Measurements from ENCODE around the gene CHCHD6. TPM values are rescaled to one million over a fixed set of nuclear protein-coding genes. Genes with fewer than 3 reads are reported as not detected.

Gene CHCHD6
- total RNA-seq, 4 donors from 2014 or later = 2.0 to 11.5 (median 10.0) TPM

DNA sequence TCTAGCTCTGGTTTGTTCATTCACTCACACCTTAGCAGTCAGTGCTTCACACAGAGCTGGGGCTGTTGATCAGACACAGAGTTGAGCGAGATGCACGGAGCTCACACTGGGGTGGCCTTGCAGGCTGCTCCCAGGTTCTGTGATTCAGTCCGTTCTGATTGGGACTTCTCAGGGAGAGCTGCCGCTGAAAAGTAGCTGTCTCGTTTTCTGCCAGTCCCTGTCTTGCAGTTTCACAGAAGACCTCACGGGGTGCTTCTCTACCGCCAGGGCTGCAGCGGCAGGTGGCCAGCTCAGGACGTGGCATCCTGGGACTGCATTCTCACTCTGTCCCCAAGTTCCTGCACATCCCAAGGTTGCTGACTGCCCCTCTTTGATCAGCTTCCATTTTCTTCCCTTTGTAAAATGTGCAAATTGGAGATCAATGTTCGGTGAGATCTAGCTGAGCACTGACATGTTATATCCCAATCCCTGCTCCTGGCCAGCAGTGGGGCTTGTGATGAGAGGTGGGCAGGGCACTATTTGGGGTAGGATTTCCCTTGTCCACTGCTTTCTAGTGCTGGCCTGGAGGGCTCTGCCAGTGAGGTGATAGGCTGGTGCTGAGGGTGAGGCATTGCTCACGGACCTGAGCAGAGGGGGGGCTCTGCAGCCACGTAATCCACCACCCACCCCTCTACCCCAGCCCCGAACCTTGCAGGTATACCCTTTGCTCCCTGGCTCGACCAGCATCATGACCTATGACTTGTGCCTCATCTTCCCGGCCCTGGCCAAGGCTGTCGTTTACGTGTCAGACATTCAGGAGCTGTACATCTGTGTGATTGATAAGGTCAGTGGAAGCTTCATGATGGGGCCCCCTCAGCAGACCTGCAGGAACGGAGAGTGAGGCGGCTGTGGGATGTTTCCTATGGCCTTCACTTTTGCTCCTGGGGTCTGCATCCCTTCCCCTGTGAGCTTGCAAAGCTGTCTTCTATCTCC lies 43.8 kb upstream of the CHCHD6 start:
- TF ChIP-seq, protein P1, sequence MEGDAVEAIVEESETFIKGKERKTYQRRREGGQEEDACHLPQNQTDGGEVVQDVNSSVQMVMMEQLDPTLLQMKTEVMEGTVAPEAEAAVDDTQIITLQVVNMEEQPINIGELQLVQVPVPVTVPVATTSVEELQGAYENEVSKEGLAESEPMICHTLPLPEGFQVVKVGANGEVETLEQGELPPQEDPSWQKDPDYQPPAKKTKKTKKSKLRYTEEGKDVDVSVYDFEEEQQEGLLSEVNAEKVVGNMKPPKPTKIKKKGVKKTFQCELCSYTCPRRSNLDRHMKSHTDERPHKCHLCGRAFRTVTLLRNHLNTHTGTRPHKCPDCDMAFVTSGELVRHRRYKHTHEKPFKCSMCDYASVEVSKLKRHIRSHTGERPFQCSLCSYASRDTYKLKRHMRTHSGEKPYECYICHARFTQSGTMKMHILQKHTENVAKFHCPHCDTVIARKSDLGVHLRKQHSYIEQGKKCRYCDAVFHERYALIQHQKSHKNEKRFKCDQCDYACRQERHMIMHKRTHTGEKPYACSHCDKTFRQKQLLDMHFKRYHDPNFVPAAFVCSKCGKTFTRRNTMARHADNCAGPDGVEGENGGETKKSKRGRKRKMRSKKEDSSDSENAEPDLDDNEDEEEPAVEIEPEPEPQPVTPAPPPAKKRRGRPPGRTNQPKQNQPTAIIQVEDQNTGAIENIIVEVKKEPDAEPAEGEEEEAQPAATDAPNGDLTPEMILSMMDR (IDR thresholded peaks at IDR 0.05; ENCODE audit: low read depth) = no peak

GRCh38 chr3:126661532-126662364 lies 42.3 kb upstream of the CHCHD6 start:
- TF ChIP-seq, protein P1 (IDR thresholded peaks at IDR 0.05; ENCODE audit: low read depth) = no peak

GRCh38 chr3:126663257-126663656 lies 40.8 kb upstream of the CHCHD6 start:
- TF ChIP-seq, protein P1 (IDR thresholded peaks at IDR 0.05; ENCODE audit: low read depth) = no peak

GRCh38 chr3:126663750-126664149 lies 40.3 kb upstream of the CHCHD6 start:
- TF ChIP-seq, protein P1 (IDR thresholded peaks at IDR 0.05; ENCODE audit: low read depth) = no peak

DNA sequence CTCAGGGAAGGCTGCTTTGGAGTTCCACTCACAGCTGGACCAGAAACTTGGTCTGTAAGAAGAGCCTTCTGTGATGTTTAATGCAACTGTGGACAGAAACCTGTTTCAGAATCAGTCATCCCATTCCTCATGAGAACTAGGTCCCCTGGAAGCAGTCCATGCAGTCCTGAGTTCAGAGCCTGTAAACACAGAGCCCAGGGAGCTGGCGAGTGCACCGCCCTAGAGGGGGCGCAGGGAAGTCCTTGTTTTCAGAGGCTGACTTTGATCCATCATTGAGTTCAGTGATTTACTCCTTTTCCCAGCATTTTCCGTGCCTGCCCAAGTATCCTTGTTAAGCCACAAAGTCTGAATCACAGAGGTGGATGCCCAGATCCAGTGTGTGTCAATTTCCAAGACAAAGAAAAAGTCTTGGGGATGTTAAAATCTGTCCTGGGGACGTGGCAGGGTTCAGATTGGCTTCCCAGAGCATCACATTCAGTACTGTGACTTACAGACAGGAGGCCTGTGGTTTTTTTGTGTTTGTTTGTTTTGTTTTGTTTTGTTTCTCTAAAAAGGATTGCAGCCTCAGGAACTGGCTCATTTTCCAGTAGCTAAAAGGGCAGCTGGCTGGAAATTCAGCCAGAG lies 39.3 kb upstream of the CHCHD6 start:
- TF ChIP-seq, protein P1 (IDR thresholded peaks at IDR 0.05; ENCODE audit: low read depth) = no peak

DNA sequence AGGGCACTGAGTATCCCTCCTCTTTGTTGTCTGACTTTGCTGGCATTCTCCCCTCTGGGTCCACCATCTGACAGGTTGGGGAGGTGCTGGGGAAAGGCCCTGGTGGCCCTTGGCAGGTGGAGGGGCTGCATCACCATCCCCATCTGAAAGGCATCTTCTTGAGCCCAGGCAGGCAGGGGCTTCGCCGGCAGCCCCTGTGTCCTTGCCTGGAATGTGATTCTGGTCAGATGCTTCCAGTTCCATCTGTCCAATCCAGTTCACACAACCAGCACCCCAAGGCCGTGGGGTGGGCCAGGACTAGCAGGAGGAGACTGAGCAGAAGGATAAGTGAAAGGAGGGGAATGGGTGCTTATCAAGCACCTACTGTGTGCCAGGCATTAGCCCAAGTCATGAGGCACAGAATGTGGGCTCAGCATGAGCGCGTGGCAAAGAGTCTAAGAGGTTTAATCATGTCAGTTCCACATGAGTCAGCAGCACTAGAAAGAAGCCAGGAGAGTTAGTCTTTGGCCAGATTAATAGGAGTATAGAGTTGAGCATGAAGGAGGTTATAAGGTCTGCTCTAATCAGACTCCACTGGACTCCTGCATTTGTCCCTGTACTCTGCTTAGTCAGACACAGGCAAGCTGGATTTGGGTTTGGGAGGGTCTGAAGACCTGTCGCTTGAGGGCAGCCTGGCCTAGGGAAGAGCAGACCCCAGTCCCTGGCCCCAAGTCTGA lies 38.7 kb upstream of the CHCHD6 start:
- TF ChIP-seq, protein P1 (IDR thresholded peaks at IDR 0.05; ENCODE audit: low read depth) = no peak
